B cell (primary cell): Measurements from ENCODE around the gene ZFYVE27. TPM values are rescaled to one million over a fixed set of nuclear protein-coding genes. Genes with fewer than 3 reads are reported as not detected.

Experiments used
- ATAC-seq: fragments of 200-7000 bp; cut with Tn5 transposase; one replicate; pipeline ENCODE4 v1.10.0; 2021; ENCODE audit warnings: low read depth, mild to moderate bottlenecking, moderate number of reproducible peaks, moderate library complexity
- CTCF ChIA-PET: fragments of 350-600 bp; sonication (Branson Sonifier 250); formaldehyde crosslinking; loops from one replicate; lab custom pipeline; 2021; ENCODE audit warnings: antibody characterized with exemption, inconsistent platforms; lab: Charles Lee
- POLR2A ChIA-PET: fragments of 350-600 bp; sonication (Branson Sonifier 250); formaldehyde crosslinking; loops from one replicate; lab custom pipeline; 2021; ENCODE audit warnings: antibody characterized with exemption; lab: Charles Lee
- DNase-seq: peaks from one replicate; pipeline ENCODE4 v3.0.0; 2013
- H2AFZ ChIP-seq: 2 replicates; pipeline ENCODE4 v1.6.1; 2012; ENCODE audit warnings: mild to moderate bottlenecking, low read depth, low read length; ENCODE audit not compliant: insufficient read depth, poor library complexity, severe bottlenecking
- H3K27ac ChIP-seq, 2 donors: 1 replicate in 1 of 2; 2 replicates in 1 of 2; pipeline ENCODE4 v1.5.1; 2012 to 2013; ENCODE audit warnings: low read length in 2 of 2, mild to moderate bottlenecking in 2 of 2, moderate library complexity in 1 of 2
- H3K27me3 ChIP-seq, 4 experiments: fragments of 200-600 bp in 1 of 4; sonication (generic) in 1 of 4; replicated peaks in 1 of 4; 1 replicate in 2 of 4; 2 replicates in 2 of 4; pipeline versions ENCODE4 v1.6.1 to v1.7.0; 2013 to 2016; ENCODE audit warnings: low read length in 3 of 4, mild to moderate bottlenecking in 2 of 4, mixed read lengths in 1 of 4, moderate library complexity in 1 of 4; ENCODE audit not compliant: insufficient read depth in 4 of 4, control insufficient read depth in 3 of 4; ENCODE audit errors: control extremely low read depth in 1 of 4
- H3K36me3 ChIP-seq, 2 experiments: replicated peaks in 1 of 2; 1 replicate in 1 of 2; 2 replicates in 1 of 2; pipeline versions ENCODE4 v1.6.1 to v1.7.1; 2013; ENCODE audit warnings: low read length in 1 of 2; ENCODE audit not compliant: insufficient read depth in 2 of 2, control insufficient read depth in 1 of 2; ENCODE audit errors: control extremely low read depth in 1 of 2, extremely low read depth in 1 of 2
- H3K4me1 ChIP-seq, 2 donors: fragments of 200-600 bp in 1 of 2; sonication (generic) in 1 of 2; 1 replicate in 1 of 2; 2 replicates in 1 of 2; pipeline versions ENCODE4 v1.5.1 to v1.6.1; 2013 to 2017; ENCODE audit warnings: low read length in 2 of 2; ENCODE audit not compliant: control insufficient read depth in 2 of 2, insufficient read depth in 2 of 2
- H3K4me2 ChIP-seq: replicated peaks from 2 replicates; pipeline ENCODE3; 2012; ENCODE audit warnings: mild to moderate bottlenecking, low read depth, low read length; ENCODE audit not compliant: poor library complexity, severe bottlenecking
- H3K4me3 ChIP-seq, 5 experiments: fragments of 200-600 bp in 1 of 5; sonication (generic) in 1 of 5; 1 replicate in 3 of 5; 2 replicates in 2 of 5; pipeline versions ENCODE4 v1.5.1 to v1.7.0; 2011 to 2016; ENCODE audit warnings: low read length in 4 of 5, mild to moderate bottlenecking in 4 of 5, low read depth in 2 of 5, control low read depth in 1 of 5, moderate library complexity in 1 of 5; ENCODE audit not compliant: insufficient read depth in 1 of 5; ENCODE audit errors: control extremely low read depth in 1 of 5, extremely low read depth in 1 of 5
- H3K79me2 ChIP-seq: fragments of 200-600 bp; sonication (generic); one replicate; pipeline ENCODE4 v1.6.0; 2016; ENCODE audit warnings: low read length; ENCODE audit not compliant: control insufficient read depth, insufficient read depth
- H3K9ac ChIP-seq: fragments of 200-600 bp; sonication (generic); 2 replicates; pipeline ENCODE4 v1.6.1; 2017; ENCODE audit warnings: mild to moderate bottlenecking, low read length, moderate library complexity
- H3K9me3 ChIP-seq, 3 donors: one replicate each; pipeline versions ENCODE4 v1.6.1 to v1.7.1; 2013; ENCODE audit warnings: low read length in 2 of 3; ENCODE audit not compliant: control insufficient read depth in 2 of 3, insufficient read depth in 1 of 3; ENCODE audit errors: control extremely low read depth in 1 of 3
- H4K20me1 ChIP-seq: 2 replicates; pipeline ENCODE4 v1.6.0; 2012; ENCODE audit warnings: mild to moderate bottlenecking, low read length; ENCODE audit not compliant: insufficient read depth, control insufficient read depth, poor library complexity, severe bottlenecking
- H3K27ac Mint-ChIP-seq: one replicate; pipeline ENCODE4 v1.8.0; 2021; ENCODE audit warnings: mixed read lengths
- H3K27me3 Mint-ChIP-seq: one replicate; pipeline ENCODE4 v1.8.0; 2021; ENCODE audit warnings: mixed read lengths
- H3K4me1 Mint-ChIP-seq: one replicate; pipeline ENCODE4 v1.8.0; 2021; ENCODE audit warnings: mixed read lengths
- H3K4me3 Mint-ChIP-seq: one replicate; pipeline ENCODE4 v1.8.0; 2021; ENCODE audit warnings: mixed read lengths
- H3K9me3 Mint-ChIP-seq: one replicate; pipeline ENCODE4 v1.8.0; 2022; ENCODE audit warnings: mixed read lengths; ENCODE audit not compliant: insufficient read depth
- CTCF ChIP-seq: fragments of 200-600 bp; IDR thresholded peaks from one replicate; pipeline ENCODE4 v1.8.0; 2022; ENCODE audit warnings: antibody characterized with exemption, mild to moderate bottlenecking
- EZH2 ChIP-seq: IDR thresholded peaks from 2 replicates; pipeline ENCODE4 v1.6.1; 2012; ENCODE audit warnings: borderline replicate concordance, low read depth, mild to moderate bottlenecking, moderate library complexity, low read length; ENCODE audit not compliant: insufficient read depth, poor library complexity, severe bottlenecking
- WGBS: methylation state at CpG from one replicate; pipeline ENCODE4 v1.1.5; 2013; ENCODE audit warnings: missing lambda C conversion rate; ENCODE audit not compliant: insufficient coverage; 5-methylcytosine and 5-hydroxymethylcytosine counted together
- intact Hi-C: fragments of 100-400 bp; cut with micrococcal nuclease; formaldehyde crosslinking; loops from one replicate; pipeline ENCODE4 v1.10.0; 2022
- polyA plus RNA-seq: library from polyadenylated mRNA; depleted of rRNA; stranded (reverse); fragments of >200 nt; gene quantifications from 2 replicates; pipeline ENCODE4 v1.2.3, GENCODE V29; 2012
- total RNA-seq, 2 donors: library from RNA; stranded (reverse); fragments of 120-200 nt in 1 of 2; gene quantifications; 1 replicate in 1 of 2; 2 replicates in 1 of 2; pipeline versions ENCODE4 v1.2.3 to v1.2.4, GENCODE V29; 2013 to 2022

The ZFYVE27 gene
- total and polyA plus RNA-seq, 2 donors (not counting 1 experiment from before 2014, with no cell fraction given) = 50.4 to 79.7 TPM

GRCh38 chr10:97784200-97784810 is 47.4 kb downstream of the ZFYVE27 start:
- Histone ChIP-seq H4K20me1 (no peaks in the 10 kb centered on the region), H3K4me3 (no peak overlapping the region), H3K4me1 (no peaks in the 10 kb centered on the region), H3K9ac (no peak overlapping the region), H3K27me3 (peaks cover 0 to 18% (median 0%) of the 10 kb centered on the region in 4 experiments), H3K27ac (no peak overlapping the region), H2AFZ (no peak overlapping the region), H3K4me2 (no peak overlapping the region), H3K36me3 (no peaks in the 10 kb centered on the region), H3K79me2 (no peaks in the 10 kb centered on the region), H3K9me3 (no peaks in the 10 kb centered on the region)
- H3K27me3 Mint-ChIP-seq = peaks cover 10% of the 10 kb centered on the region
- DNase-seq = no peak
- H3K4me3 Mint-ChIP-seq = no peak overlapping the region
- TF ChIP-seq CTCF (no peak), EZH2 (no peak)
- 86% methylated on average over 6 of the region's 9 CpGs for WGBS
- H3K9me3 Mint-ChIP-seq = no peaks in the 10 kb centered on the region
- no peak for ATAC-seq
- intact Hi-C loops = no loop called here
- no peaks in the 10 kb centered on the region for H3K4me1 Mint-ChIP-seq
- ChIA-PET POLR2A (no interaction called here), CTCF (no interaction called here)
- H3K27ac Mint-ChIP-seq = no peak overlapping the region

GRCh38 chr10:97785231-97785630 is 48.3 kb downstream of the ZFYVE27 start:
- intact Hi-C loops = no loop called here
- Histone ChIP-seq H3K4me1 (no peaks in the 10 kb centered on the region), H3K4me3 (no peak overlapping the region), H2AFZ (no peak overlapping the region), H3K27ac (no peak overlapping the region), H4K20me1 (no peaks in the 10 kb centered on the region), H3K9me3 (no peaks in the 10 kb centered on the region), H3K36me3 (no peaks in the 10 kb centered on the region), H3K27me3 (peaks cover 0 to 24% (median 0%) of the 10 kb centered on the region in 4 experiments), H3K9ac (no peak overlapping the region), H3K79me2 (no peaks in the 10 kb centered on the region), H3K4me2 (no peak overlapping the region)
- Mint-ChIP-seq H3K4me3 (no peak overlapping the region), H3K4me1 (no peaks in the 10 kb centered on the region), H3K27me3 (peaks cover 18% of the 10 kb centered on the region), H3K9me3 (no peaks in the 10 kb centered on the region), H3K27ac (no peak overlapping the region)
- POLR2A ChIA-PET = no interaction called here
- DNase-seq = no peak
- ATAC-seq = no peak
- TF ChIP-seq CTCF = no peak
- no peak for TF ChIP-seq EZH2
- WGBS = 100% methylated on average over 3 of the region's 5 CpGs
- CTCF ChIA-PET = no interaction called here
